Spleen (tissue), 11 donors: ENCODE data around the gene SLCO4A1. TPM values are rescaled to one million over a fixed set of nuclear protein-coding genes. Genes with fewer than 3 reads are reported as not detected.

ENCODE experiments used
- DNase-seq: peaks from one replicate; pipeline ENCODE4 v3.0.0-alpha.2; 2020
- H3K27ac ChIP-seq, 8 donors: fragments of 200-600 bp; sonication (generic) in 7 of 8; 1 replicate in 4 of 8; 2 replicates in 4 of 8; pipeline versions ENCODE4 v1.5.0 to v1.8.0; 2016 to 2021; ENCODE audit warnings: inconsistent platforms in 4 of 8, mild to moderate bottlenecking in 4 of 8, moderate library complexity in 1 of 8
- H3K27me3 ChIP-seq, 7 donors: fragments of 200-600 bp; sonication (generic) in 6 of 7; replicated peaks in 1 of 7; 1 replicate in 4 of 7; 2 replicates in 3 of 7; pipeline versions ENCODE4 v1.5.0 to v1.8.0; 2016 to 2021; ENCODE audit warnings: inconsistent platforms in 3 of 7, mild to moderate bottlenecking in 1 of 7
- H3K36me3 ChIP-seq, 6 donors: fragments of 200-600 bp; sonication (generic) in 5 of 6; 1 replicate in 4 of 6; 2 replicates in 2 of 6; pipeline versions ENCODE4 v1.5.0 to v1.8.0; 2016 to 2021; ENCODE audit warnings: inconsistent platforms in 2 of 6
- H3K4me1 ChIP-seq, 6 donors: fragments of 200-600 bp; sonication (generic) in 5 of 6; 1 replicate in 3 of 6; 2 replicates in 3 of 6; pipeline versions ENCODE4 v1.5.0 to v1.8.0; 2016 to 2021; ENCODE audit warnings: inconsistent platforms in 3 of 6
- H3K4me3 ChIP-seq, 8 donors: fragments of 200-600 bp; sonication (generic) in 7 of 8; 1 replicate in 4 of 8; 2 replicates in 4 of 8; pipeline versions ENCODE4 v1.5.0 to v1.8.0; 2016 to 2021; ENCODE audit warnings: inconsistent platforms in 4 of 8, mild to moderate bottlenecking in 4 of 8, moderate library complexity in 2 of 8
- H3K9me3 ChIP-seq, 8 donors: fragments of 200-600 bp; sonication (generic) in 7 of 8; 1 replicate in 4 of 8; 2 replicates in 4 of 8; pipeline versions ENCODE4 v1.5.0 to v1.8.0; 2016 to 2021; ENCODE audit warnings: inconsistent platforms in 4 of 8
- POLR2A ChIP-seq, 3 donors: fragments of 450-650 bp; IDR thresholded peaks; one replicate each; pipeline ENCODE4 v1.5.1; 2017; ENCODE audit warnings: antibody characterized with exemption in 3 of 3, mild to moderate bottlenecking in 1 of 3
- POLR2AphosphoS5 ChIP-seq, 3 donors: sonication (generic); formaldehyde crosslinking; IDR thresholded peaks; one replicate each; pipeline ENCODE4 v1.5.1; 2017; ENCODE audit warnings: antibody characterized with exemption in 3 of 3
- WGBS, 5 donors: extraction: QIAGEN DNeasy Blood & Tissue Kit in 3 of 5; methylation state at CpG; one replicate each; pipeline versions ENCODE4 v1.1.5 to v1.1.7; 2013 to 2018; 5-methylcytosine and 5-hydroxymethylcytosine counted together
- intact Hi-C: fragments of 100-400 bp; cut with DNase I; formaldehyde crosslinking; loops from one replicate; pipeline ENCODE4 v1.15.0; 2023; ENCODE audit warnings: low total_unique reads
- polyA plus RNA-seq, 3 donors: library from polyadenylated mRNA; stranded (reverse); fragments of 200-250 nt; gene quantifications; one replicate each; pipeline ENCODE4 v1.2.1, GENCODE V29; 2013
- total RNA-seq, 7 donors: library from RNA; depleted of rRNA in 3 of 7; stranded (reverse); fragments of >200 nt in 3 of 7; fragmentation: NEBNext Ultra II Directional in 4 of 7; extraction: Animal tissue kit (Norgen Biotek cat#: 25700) in 4 of 7; gene quantifications; one replicate each; pipeline versions ENCODE4 v1.1.0 to v1.2.1, GENCODE V29; 2016 to 2021
- TF ChIP-seq, protein P1 (sequence below), 11 experiments: fragments of 200-600 bp in 7 of 11; fragments of 450-650 bp in 4 of 11; sonication (generic) in 4 of 11; IDR thresholded peaks in 8 of 11; conservative IDR thresholded peaks in 3 of 11; 1 replicate in 7 of 11; 2 replicates in 4 of 11; pipeline versions ENCODE4 v1.4.0 to v1.8.0; 2016 to 2021; ENCODE audit warnings: antibody characterized with exemption in 11 of 11, inconsistent platforms in 4 of 11, mild to moderate bottlenecking in 1 of 11
- donor health status: healthy with polysubstance abuse.
- donor health status: DM: no; HTN: no; CAD: no; lungs with moderate emphysema.
- donor health status: DM: no; HTN: no; CAD: no.
- donor health status: Bipolar disorder and iron deficiency.
- donor health status: healthy.
- donor health status: DM: no; HTN: no; CAD: no.
- donor health status: DM: yes; HTN: yes; CAD: no.

Gene SLCO4A1
- total and polyA plus RNA-seq, 10 donors = 2.9 to 16.3 (median 7.0) TPM

GRCh38 chr20:62692176-62692575, 49.9 kb downstream of the SLCO4A1 start:
- Histone ChIP-seq H3K4me3 (no peak overlapping the region), H3K9me3 (no peaks in the 10 kb centered on the region), H3K27me3 (peaks cover 0 to 78% (median 13%) of the 10 kb centered on the region in 7 donors), H3K27ac (no peak overlapping the region), H3K36me3 (no peaks in the 10 kb centered on the region), H3K4me1 (peaks cover 0 to 17% (median 0%) of the 10 kb centered on the region in 6 donors)
- intact Hi-C loops = no loop called here
- TF ChIP-seq POLR2A (IDR thresholded peaks at IDR 0.05) (no peak), POLR2AphosphoS5 (IDR thresholded peaks at IDR 0.05) (no peak)
- TF ChIP-seq, protein P1, sequence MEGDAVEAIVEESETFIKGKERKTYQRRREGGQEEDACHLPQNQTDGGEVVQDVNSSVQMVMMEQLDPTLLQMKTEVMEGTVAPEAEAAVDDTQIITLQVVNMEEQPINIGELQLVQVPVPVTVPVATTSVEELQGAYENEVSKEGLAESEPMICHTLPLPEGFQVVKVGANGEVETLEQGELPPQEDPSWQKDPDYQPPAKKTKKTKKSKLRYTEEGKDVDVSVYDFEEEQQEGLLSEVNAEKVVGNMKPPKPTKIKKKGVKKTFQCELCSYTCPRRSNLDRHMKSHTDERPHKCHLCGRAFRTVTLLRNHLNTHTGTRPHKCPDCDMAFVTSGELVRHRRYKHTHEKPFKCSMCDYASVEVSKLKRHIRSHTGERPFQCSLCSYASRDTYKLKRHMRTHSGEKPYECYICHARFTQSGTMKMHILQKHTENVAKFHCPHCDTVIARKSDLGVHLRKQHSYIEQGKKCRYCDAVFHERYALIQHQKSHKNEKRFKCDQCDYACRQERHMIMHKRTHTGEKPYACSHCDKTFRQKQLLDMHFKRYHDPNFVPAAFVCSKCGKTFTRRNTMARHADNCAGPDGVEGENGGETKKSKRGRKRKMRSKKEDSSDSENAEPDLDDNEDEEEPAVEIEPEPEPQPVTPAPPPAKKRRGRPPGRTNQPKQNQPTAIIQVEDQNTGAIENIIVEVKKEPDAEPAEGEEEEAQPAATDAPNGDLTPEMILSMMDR (IDR thresholded peaks at IDR 0.05 in 8 of 11, conservative IDR thresholded peaks at IDR 0.05 in 3 of 11) = no peak
- no peak for DNase-seq
- WGBS, 5 donors = 76 to 95% (median 87%) methylated on average over 4 to 8 of the region's 8 CpGs

DNA sequence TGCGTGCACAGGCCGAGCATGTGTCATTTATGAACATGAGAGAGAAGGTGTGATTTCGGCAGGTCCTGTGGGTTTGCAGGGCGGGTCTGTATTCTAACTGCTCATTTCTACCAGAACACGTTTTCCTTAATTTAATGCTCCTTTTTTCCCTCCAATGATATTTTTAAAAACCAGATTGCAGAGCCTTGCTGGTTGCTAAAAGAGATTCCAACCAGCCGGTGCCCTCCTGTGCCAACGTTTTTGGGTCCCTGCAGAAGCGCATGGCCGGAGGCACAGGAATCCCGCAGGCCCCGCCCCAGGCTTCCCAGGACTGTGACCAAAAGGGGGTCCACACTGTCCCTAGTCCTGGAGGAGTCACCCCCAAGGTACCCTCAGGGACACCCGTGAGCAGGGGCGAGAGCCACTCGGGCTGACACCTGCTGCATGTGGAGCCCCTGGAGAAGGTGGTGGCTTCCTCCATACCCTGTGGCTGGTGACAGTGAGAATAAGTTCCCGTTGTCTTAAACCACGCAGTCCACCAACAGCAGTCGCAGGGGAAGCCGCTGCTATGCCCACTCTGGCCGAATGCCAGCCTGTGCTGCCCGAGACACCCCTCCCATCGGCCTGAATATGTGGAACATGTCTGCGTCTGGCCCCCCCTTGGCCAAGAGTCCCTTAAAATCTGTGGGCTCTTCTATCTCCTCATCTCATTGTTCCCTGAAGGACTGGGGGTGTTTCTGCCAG, 50.7 kb downstream of the SLCO4A1 start:
- intact Hi-C loops = no loop called here
- 51 to 63% (median 59%) methylated on average over 17 to 22 of the region's 22 CpGs for WGBS, 5 donors
- Histone ChIP-seq H3K27me3 (peaks cover 0 to 71% (median 13%) of the 10 kb centered on the region in 7 donors), H3K4me3 (no peak overlapping the region), H3K36me3 (no peaks in the 10 kb centered on the region), H3K4me1 (peaks cover 0 to 16% (median 0%) of the 10 kb centered on the region in 6 donors), H3K9me3 (no peaks in the 10 kb centered on the region), H3K27ac (no peak overlapping the region)
- no peak for DNase-seq
- TF ChIP-seq POLR2AphosphoS5 (IDR thresholded peaks at IDR 0.05) = no peak
- no peak for TF ChIP-seq POLR2A (IDR thresholded peaks at IDR 0.05)
- TF ChIP-seq, protein P1 (IDR thresholded peaks at IDR 0.05 in 8 of 11, conservative IDR thresholded peaks at IDR 0.05 in 3 of 11) = no peak

DNA sequence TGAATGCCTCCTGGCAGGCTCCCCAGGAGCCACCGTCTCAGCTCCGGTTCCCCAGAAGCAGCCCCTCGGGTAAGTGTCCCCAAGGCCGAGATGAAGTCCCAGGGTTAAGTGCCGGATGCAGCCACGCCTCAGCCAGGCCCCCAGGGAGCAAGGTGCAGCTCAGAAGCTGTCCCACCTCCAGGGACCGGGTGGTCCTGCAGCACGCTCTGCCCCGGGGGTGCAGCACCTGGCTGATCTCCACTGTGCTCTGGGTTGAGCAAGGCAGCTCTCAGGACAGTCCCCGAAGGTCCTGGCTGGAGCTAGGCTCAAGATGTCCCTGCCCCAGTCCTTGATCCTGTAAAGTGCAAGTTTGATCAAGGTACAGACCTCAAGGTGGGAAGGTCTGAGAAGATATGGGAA, 51.2 kb downstream of the SLCO4A1 start:
- H3K36me3 ChIP-seq = no peaks in the 10 kb centered on the region
- TF ChIP-seq POLR2AphosphoS5 (IDR thresholded peaks at IDR 0.05) (no peak), POLR2A (IDR thresholded peaks at IDR 0.05) (no peak)
- TF ChIP-seq, protein P1 (IDR thresholded peaks at IDR 0.05 in 8 of 11, conservative IDR thresholded peaks at IDR 0.05 in 3 of 11) = no peak
- H3K9me3 ChIP-seq = no peaks in the 10 kb centered on the region
- intact Hi-C loops = no loop called here
- H3K4me1 ChIP-seq = peaks cover 0 to 16% (median 0%) of the 10 kb centered on the region in 6 donors
- DNase-seq = no peak
- H3K4me3 ChIP-seq = no peak overlapping the region
- peaks cover 0 to 66% (median 13%) of the 10 kb centered on the region in 7 donors for H3K27me3 ChIP-seq
- H3K27ac ChIP-seq = no peak overlapping the region
- 65 to 83% (median 78%) methylated on average over 5 to 10 of the region's 10 CpGs for WGBS, 5 donors

DNA sequence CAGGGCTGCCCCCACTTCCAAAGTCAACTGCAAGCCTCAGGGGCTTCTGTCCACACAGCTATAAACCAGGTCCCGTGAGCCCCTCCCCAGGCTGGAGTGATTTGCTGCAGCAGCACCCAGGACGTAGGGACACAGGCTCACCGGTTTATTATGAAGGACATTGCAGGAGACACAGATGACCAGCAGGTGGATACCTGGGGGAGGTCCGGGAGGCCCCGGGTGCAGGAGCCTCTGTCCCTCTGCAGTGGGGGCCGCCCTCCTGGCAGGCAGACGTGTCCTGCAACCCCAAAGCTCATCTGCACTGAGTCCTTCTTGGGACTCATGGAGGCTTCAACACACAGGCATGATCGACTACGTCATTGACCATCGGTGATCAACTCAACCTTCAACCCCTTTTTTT, 51.8 kb downstream of the SLCO4A1 start:
- DNase-seq = no peak
- intact Hi-C loops = no loop called here
- H3K27me3 ChIP-seq = peaks cover 0 to 60% (median 13%) of the 10 kb centered on the region in 7 donors
- H3K4me3 ChIP-seq = no peak overlapping the region
- no peaks in the 10 kb centered on the region for H3K36me3 ChIP-seq
- no peak for TF ChIP-seq POLR2AphosphoS5 (IDR thresholded peaks at IDR 0.05)
- TF ChIP-seq, protein P1 (IDR thresholded peaks at IDR 0.05 in 8 of 11, conservative IDR thresholded peaks at IDR 0.05 in 3 of 11) = no peak
- TF ChIP-seq POLR2A (IDR thresholded peaks at IDR 0.05) = no peak
- peaks cover 0 to 1% (median 0%) of the 10 kb centered on the region in 8 donors for H3K9me3 ChIP-seq
- peaks cover 0 to 16% (median 0%) of the 10 kb centered on the region in 6 donors for H3K4me1 ChIP-seq
- WGBS, 5 donors = 80 to 98% (median 86%) methylated on average over 7 to 10 of the region's 10 CpGs
- no peak overlapping the region for H3K27ac ChIP-seq
